Tibial nerve (tissue), 4 donors: ENCODE results near the gene MS4A8.

Experiments used
- EP300 ChIP-seq, 2 donors: sonication (generic); formaldehyde crosslinking; IDR thresholded peaks; one replicate each; pipeline ENCODE4 v1.6.1; 2017; ENCODE audit warnings: antibody characterized with exemption in 2 of 2, mild to moderate bottlenecking in 1 of 2
- TF ChIP-seq, protein P1 (sequence below), 5 experiments: fragments of 200-600 bp in 3 of 5; fragments of 450-650 bp in 2 of 5; sonication (generic) in 3 of 5; IDR thresholded peaks; one replicate each; pipeline ENCODE4 v1.5.1; 2016 to 2019; ENCODE audit warnings: antibody characterized with exemption in 5 of 5, mild to moderate bottlenecking in 3 of 5, moderate library complexity in 2 of 5

- TF ChIP-seq, protein P1, sequence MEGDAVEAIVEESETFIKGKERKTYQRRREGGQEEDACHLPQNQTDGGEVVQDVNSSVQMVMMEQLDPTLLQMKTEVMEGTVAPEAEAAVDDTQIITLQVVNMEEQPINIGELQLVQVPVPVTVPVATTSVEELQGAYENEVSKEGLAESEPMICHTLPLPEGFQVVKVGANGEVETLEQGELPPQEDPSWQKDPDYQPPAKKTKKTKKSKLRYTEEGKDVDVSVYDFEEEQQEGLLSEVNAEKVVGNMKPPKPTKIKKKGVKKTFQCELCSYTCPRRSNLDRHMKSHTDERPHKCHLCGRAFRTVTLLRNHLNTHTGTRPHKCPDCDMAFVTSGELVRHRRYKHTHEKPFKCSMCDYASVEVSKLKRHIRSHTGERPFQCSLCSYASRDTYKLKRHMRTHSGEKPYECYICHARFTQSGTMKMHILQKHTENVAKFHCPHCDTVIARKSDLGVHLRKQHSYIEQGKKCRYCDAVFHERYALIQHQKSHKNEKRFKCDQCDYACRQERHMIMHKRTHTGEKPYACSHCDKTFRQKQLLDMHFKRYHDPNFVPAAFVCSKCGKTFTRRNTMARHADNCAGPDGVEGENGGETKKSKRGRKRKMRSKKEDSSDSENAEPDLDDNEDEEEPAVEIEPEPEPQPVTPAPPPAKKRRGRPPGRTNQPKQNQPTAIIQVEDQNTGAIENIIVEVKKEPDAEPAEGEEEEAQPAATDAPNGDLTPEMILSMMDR (IDR thresholded peaks at IDR 0.05): no peak
- TF ChIP-seq EP300 (IDR thresholded peaks at IDR 0.05): no peak
These were observed 53.9 kb downstream of the MS4A8 start for GRCh38 chr11:60753309-60753708.
